Ramos (cell line): ENCODE data around the gene UVRAG.

Source experiments
- in situ Hi-C: fragments of 300-500 bp; cut with MboI; formaldehyde crosslinking; loops from one replicate; pipeline ENCODE4 v1.14.3; 2022; ENCODE audit warnings: low sequenced_read_pairs; ENCODE audit not compliant: unreplicated experiment

UVRAG gene

DNA sequence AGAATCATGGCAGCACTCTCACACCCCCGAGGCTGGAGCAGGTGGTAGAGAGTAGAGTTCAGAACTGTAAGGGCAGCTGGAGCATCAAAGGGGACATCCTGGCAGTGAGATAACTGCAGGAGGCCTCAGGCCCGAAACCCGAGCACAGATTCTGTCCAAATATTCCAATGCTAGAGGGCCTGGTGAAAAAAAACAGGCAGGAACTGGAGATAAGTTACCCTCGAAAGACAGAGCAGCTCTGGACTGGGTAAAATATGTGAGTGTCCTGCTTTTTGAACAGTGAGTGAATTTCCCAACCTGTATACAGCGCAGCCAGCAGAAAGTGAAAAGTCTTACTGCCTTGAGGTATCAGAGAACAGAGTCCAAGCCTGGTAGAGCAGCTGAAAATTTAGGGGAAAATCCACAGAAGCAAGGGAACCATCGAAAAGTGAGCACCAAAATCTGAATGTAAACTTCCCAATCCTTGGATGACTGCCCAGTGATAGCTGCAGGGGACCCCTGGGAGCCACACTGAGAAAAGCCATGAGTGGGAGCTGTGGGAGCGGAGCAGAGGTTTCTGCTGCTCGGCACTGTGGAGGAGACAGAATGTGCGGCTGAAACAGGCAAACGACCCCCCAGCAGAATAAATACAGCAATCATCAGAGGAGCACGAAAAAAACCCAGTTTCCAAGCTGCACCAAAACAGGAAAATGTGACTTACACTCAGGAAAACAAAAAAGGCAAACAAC is 340.7 kb downstream of the UVRAG start:
- in situ Hi-C loops: loop anchor here (10.0 kb wide), 2 partner anchors 261 to 451 kb away; no protein-coding TSS in a partner anchor

DNA sequence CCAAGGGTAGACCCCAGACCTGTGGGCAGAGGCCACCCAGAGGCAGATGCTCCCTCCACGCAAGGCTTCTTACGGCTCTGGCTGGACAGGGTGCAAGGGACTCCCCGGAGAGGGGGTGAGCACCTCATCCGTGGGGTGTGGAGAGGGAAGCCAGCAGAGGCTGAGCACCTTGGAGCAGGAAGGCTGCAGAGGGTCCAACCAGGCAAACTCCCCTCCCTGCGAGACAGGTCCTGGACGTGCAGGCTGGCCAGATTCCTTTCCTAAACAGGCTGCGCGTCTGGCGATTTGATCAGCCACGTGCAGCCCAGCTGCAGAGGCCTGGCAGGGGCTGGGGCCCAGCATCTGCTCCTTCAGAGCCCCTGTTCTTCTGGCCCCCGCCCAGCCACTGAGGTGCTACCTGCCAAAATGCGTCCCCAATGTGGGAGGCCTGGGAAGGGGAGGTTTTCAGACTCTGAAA is 342.0 kb downstream of the UVRAG start:
- in situ Hi-C loops: loop anchor here (10.0 kb wide), 2 partner anchors 262 to 452 kb away; no protein-coding TSS in a partner anchor

DNA sequence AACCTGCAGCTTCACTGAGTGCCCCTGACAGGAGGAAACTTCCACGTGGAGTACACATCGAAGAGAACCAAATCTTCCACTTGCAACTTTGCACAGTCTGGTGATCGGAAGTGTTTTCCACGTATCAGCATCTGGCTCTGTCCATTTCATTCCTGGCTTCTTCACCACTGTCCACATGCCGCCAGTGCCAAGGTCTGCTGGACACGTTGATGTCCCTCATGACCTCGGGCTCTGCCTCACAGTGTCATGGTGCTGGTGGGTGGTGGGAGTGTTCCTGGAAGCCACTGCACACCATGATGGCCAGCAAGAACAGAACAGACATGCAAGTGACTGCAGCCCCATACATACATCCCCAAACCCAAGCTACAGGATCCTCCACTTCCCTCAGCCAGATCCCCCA is 342.9 kb downstream of the UVRAG start:
- in situ Hi-C loops: loop anchor here (10.0 kb wide), 2 partner anchors 263 to 453 kb away; no protein-coding TSS in a partner anchor

DNA sequence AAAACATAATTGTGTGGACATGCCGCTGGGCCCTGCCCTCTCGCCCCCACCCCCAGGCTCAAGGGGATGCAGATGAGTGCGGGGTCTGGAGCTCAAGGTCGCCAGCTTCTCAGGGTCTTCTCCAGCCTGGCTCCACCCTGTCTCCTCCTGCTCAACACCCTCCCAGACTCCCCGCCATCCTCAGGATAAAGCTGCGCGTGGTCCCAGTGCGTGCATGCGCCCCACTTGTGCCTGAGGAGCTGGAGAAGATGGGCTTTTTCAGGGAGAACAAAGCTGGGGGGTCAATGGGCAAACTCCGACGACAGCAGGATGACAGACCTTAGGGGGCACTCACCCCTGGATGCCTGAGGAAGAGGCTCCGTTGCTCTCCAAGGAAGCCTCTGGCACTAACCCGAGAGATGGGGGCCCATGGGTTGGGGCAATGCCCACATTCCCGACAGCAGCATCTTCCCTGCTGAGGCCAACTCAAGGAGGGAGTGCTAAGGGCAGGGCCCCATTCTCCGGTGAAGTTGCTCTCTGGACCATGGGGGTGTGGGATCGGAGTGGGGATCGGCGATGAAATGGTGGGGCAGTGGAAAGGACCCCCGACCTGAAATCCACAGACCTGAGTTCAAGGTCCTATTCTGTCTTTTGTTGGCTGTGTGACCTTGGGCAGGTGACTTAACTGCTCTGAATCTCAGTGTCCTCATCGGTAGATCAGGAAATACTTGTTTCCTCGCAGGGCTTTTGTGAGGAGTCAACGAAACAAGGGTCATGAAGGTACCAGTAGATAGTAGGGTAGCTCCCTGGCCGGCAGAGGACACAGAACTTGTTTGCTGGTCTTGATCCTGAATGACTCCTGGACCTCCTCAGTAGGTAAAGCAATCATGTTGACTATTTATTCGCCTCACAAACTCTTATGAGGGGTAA is 343.6 kb downstream of the UVRAG start:
- in situ Hi-C loops: loop anchor here (10.0 kb wide), 2 partner anchors 264 to 454 kb away; no protein-coding TSS in a partner anchor

DNA sequence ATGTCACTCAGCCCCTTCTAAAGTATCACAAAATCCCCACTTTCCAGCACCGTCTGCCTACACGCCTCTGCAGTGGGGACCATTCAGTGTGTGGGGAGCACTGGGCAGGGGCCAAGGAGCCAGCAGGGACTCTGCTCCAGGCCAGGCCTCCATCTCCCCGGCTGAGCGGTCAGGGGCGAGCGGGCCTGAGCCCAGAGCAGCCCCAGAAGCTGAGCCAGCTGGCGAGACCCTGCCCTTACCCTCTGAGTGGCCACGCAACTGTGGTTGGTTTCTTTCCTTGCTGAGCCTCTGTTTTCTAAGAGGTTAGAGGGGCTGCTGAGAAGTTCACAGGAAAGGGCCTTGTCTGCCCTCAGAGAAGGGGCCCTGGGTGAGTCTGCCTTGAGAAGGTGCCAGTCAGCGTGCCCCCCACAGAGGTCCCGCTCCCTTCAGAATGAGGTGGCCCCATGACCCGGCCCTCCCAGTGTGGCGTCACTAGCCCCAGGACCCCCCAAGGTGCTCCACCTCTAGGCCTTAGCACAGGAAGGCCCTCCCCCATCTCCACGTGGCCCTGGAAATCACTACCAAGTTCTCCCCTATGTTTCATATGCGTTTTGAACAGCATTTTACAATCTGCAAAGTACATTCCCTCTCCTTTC is 344.4 kb downstream of the UVRAG start:
- in situ Hi-C loops: loop anchor here (10.0 kb wide), 2 partner anchors 265 to 455 kb away; no protein-coding TSS in a partner anchor

GRCh38 chr11:76159983-76160661 is 345.1 kb downstream of the UVRAG start:
- in situ Hi-C loops: loop anchor here (10.0 kb wide), 2 partner anchors 265 to 455 kb away; no protein-coding TSS in a partner anchor

DNA sequence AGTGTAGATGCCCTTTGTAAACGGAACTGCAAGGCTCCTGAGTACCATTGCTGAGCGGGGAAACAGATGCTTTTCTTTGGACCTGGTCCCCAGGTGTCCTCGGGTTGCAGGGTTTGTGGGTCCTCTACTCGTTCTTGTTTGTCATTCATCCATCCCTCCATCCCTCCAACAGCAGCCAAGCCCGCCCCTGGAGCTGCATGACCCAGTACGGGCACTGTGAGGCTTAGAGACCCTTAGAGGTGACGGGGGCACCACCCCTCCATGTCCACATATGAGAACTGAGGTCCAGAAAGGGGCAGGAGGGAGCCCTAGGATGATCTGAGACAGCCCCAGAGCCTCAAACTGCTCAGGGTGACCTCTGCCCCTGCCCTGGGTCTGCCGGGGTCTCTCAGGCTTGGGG is 345.8 kb downstream of the UVRAG start:
- in situ Hi-C loops: no loop called here

DNA sequence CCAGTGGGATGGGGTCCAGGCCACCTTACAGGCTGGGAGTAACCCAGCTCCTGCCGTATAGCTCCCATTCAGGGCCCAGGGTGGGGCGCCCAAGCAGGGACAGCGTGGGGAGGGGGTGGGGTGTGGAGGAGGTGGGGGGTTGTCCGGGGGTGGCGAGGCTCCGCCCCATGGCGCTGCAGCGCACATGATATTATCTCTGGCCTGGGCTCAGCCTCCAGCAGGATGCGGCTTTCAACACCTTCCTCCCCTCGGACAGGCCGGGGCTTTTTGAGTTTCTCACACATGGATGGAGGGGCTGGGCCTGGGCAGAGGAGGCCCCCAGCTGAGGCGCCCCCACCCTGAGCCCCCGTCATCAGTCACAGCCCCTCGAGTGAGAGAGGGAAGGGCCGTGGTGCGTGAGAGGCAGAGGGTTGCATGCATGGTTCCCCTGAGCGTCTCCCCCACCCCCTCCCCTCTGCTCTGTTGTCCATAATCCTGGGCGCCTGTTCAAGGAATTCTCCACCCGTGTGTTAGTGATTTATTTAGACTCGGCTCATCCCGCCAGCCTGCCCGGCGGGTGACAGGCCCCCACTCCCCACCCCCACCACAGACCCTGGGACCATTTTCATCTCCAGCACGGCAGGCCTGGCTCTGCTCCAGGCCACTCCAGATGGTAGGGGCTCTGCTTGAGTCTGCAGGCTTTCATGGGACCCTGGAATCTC is 346.4 kb downstream of the UVRAG start:
- in situ Hi-C loops: no loop called here

DNA sequence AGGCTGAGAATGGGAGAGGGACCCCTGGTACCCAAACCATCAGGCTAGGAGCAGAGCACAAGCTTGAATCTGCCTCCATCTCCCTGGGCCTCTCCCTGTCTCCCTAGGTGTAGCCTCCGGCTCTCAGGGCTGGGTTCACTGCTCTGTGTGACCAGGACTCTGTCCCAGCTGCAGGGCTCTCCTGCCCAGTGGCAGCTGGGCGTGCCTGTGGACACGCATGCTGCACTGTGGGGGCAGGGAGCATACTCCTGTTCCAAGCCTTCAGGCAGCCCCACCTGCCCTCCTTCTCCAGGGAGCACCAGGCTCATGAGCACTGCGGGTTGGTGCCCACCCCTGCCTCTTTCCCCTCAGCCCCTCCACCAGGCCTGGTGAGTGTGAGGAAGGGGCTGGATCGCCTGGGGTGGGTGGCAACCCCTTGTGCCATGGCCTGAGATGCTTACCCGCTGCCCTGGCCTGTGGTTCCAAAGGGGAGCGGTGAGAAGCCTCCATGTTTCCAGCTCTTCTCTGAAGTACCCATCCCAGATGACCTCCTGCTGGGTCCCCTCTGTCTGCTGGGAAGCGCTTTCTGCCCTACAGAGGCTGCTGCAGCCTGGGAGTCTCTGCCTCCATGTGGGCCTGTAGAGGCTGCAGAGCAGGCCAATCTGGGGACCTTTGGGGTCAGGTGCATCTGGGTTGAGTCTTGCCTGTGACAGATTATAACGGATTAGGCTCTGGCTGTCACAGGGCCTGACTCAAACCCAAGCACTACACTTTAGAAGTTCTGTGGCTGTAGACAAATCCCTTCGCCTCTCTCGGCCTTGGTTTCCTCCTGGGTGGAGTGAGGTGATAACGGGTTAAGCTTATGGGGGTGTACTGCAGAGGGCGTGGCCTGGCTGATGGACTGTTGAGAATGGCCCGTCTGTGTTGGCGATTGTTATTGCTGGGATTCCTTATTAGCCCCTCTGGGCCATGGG is 347.6 kb downstream of the UVRAG start:
- in situ Hi-C loops: no loop called here

DNA sequence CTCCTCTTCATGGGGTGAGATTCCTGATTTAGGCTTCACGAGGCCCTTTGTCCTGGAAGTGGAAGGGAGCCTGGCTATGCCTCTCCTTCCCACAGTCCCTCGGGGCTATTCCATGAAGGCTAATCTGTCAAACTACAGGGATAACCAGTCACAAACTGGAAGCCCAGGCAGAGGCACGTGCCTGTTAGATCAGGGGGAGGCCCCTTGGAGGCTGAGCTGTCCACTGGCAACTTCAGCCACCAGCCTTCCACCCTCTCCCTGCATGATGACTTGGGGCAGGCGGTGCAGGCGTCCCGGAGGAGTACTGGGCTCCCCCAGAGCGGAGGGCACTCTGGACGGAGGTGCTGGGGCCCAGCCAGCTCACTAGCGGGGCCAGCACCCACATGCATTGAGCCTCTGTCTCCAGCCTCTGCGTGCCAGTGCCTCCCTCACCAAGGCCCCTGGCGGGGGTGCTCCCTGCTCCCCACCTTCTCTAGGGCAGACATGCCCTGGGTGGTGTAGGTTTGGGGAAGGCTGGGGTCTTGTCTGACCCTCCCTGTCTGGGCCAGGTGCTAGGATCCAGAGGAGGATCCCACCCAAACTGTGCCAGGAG is 348.4 kb downstream of the UVRAG start:
- in situ Hi-C loops: no loop called here

DNA sequence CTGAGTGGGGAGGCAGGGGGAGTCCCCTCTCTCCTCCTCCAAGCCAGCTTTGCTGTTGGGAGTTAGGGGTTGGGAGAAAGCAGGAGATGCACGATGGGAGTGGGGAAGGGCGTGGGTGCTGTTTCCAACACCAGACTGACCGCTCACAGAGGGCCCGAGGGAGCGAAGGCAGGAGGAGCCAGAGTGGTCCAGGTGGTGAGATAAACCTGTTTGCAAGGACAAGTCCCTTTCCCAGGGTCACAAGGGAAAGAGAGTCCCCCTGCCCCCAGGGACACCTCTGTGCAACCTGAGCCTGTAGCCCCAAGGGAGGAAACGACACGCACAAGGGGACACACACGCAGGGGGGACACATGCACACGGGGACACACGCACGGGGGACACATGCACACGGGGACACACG is 349.1 kb downstream of the UVRAG start:
- in situ Hi-C loops: no loop called here

- in situ Hi-C loops: no loop called here
Measured at GRCh38 chr11:76164861-76165751, 350.1 kb downstream of the UVRAG start.

GRCh38 chr11:76166314-76166713 is 351.3 kb downstream of the UVRAG start:
- in situ Hi-C loops: no loop called here

GRCh38 chr11:76167590-76167989 is 352.6 kb downstream of the UVRAG start:
- in situ Hi-C loops: no loop called here

DNA sequence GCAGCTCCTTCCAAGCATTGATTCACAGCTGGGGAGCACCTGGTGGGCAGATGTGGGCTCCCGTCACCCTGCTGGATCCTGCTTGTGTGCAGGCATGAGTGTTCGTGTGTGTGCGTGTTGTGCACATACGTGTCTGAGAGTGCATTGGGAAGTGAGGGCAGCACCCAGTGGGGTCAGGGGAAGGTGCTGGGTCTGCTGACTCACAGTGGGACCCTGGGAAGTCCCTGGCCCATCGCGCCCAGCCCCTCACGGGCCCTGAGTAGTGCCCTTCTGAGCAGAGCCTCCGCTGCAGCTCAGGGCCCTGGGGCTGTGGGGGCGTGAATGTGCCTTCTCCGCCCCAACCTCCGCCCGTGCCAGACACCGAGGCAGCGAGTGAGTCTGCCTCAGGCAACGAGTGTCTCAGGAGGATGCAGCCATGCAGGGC is 354.5 kb downstream of the UVRAG start:
- in situ Hi-C loops: no loop called here

- in situ Hi-C loops: no loop called here
Measured at GRCh38 chr11:76170468-76170867, 355.5 kb downstream of the UVRAG start.

DNA sequence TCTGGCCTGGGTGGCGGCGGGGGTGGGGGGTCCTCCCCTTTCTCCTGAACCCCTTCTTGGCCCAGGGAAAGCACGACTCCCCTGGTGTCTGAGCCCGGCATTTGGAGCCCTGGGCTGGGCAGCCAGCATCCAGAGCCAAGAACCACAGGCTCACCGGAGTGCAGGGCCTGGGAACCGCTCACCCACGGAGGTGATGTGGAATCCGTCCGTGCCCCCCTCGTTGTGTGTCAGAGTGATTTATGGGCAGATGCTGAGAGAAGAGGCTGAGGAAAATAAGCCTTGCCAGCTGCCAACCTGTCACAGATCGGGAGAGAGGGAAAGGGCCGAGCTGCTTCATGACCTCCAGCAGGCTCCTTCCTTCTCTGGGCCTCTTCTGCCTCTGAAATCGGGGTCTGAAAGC is 357.6 kb downstream of the UVRAG start:
- in situ Hi-C loops: no loop called here
